PC-3 (cell line): ENCODE results near the gene HNRNPC. TPM values are rescaled to one million over a fixed set of nuclear protein-coding genes. Genes with fewer than 3 reads are reported as not detected.
"Not testable (repeated sequence)": the region's sequence is repeated elsewhere in the genome, so short reads cannot be mapped to it uniquely, and the experiment has no call there.

ENCODE experiments used
- ATAC-seq: fragments of 200-7000 bp; cut with Tn5 transposase; 2 replicates; pipeline ENCODE4 v1.9.1; 2020; ENCODE audit warnings: mild to moderate bottlenecking, moderate library complexity
- BruUV-seq: library from RNA; stranded (reverse); fragments of 400-500 nt; replicated peaks from 2 replicates; lab custom pipeline; 2021; lab: Mats Ljungman, UMichigan
- CTCF ChIA-PET: fragments of 300-600 bp; sonication (Branson Sonifier 250); formaldehyde crosslinking; loops from one replicate; lab custom pipeline; 2022; ENCODE audit warnings: antibody characterized with exemption; lab: Charles Lee
- POLR2A ChIA-PET: fragments of 300-600 bp; sonication (Branson Sonifier 250); formaldehyde crosslinking; loops from one replicate; lab custom pipeline; 2022; ENCODE audit warnings: antibody characterized with exemption; ENCODE audit not compliant: unreplicated experiment; lab: Charles Lee
- DNase-seq: peaks from one replicate; pipeline ENCODE4 v3.0.0-alpha.2; 2015
- H2AFZ ChIP-seq: fragments of 300-600 bp; sonication (generic); 2 replicates; pipeline ENCODE4 v1.6.0; 2016; ENCODE audit warnings: antibody characterized with exemption, low read length
- H3F3A ChIP-seq: fragments of 300-600 bp; sonication (generic); one replicate; pipeline ENCODE4 v1.6.0; 2017; ENCODE audit warnings: antibody characterized with exemption, low read length, control low read depth, mild to moderate bottlenecking; ENCODE audit not compliant: unreplicated experiment
- H3K27ac ChIP-seq: fragments of 300-600 bp; sonication (generic); 2 replicates; pipeline ENCODE4 v1.5.1; 2016; ENCODE audit warnings: mild to moderate bottlenecking, low read length
- H3K27me3 ChIP-seq: fragments of 300-600 bp; sonication (generic); 2 replicates; pipeline ENCODE4 v1.6.1; 2016; ENCODE audit warnings: low read length, mixed read lengths
- H3K36me3 ChIP-seq: fragments of 300-600 bp; sonication (generic); 2 replicates; pipeline ENCODE4 v1.6.1; 2016; ENCODE audit warnings: low read depth, mixed run types, low read length, mixed read lengths
- H3K4me1 ChIP-seq: fragments of 300-600 bp; sonication (generic); 2 replicates; pipeline ENCODE4 v1.5.1; 2016; ENCODE audit warnings: low read length; ENCODE audit not compliant: insufficient read depth
- H3K4me2 ChIP-seq: fragments of 300-600 bp; sonication (generic); 2 replicates; pipeline ENCODE4 v1.6.0; 2016; ENCODE audit warnings: low read length
- H3K4me3 ChIP-seq: fragments of 300-600 bp; sonication (generic); 2 replicates; pipeline ENCODE4 v1.5.1; 2016; ENCODE audit warnings: mild to moderate bottlenecking, low read length, mixed read lengths
- H3K79me2 ChIP-seq: fragments of 300-600 bp; sonication (generic); 2 replicates; pipeline ENCODE4 v1.6.1; 2017; ENCODE audit warnings: low read length, mixed read lengths
- H3K9ac ChIP-seq: fragments of 300-600 bp; sonication (generic); 2 replicates; pipeline ENCODE4 v1.6.0; 2016; ENCODE audit warnings: mild to moderate bottlenecking, low read length
- H3K9me2 ChIP-seq: fragments of 300-600 bp; sonication (generic); replicated peaks from 2 replicates; pipeline ENCODE4 v1.6.1; 2016; ENCODE audit warnings: mixed run types, low read length, mixed read lengths
- H3K9me3 ChIP-seq: fragments of 300-600 bp; sonication (generic); 2 replicates; pipeline ENCODE4 v1.6.1; 2016; ENCODE audit warnings: low read length, mixed read lengths
- H4K20me1 ChIP-seq: fragments of 300-600 bp; sonication (generic); 2 replicates; pipeline ENCODE4 v1.6.1; 2016; ENCODE audit warnings: low read length, mixed read lengths
- CTCF ChIP-seq: fragments of 300-600 bp; sonication (generic); conservative IDR thresholded peaks from 2 replicates; pipeline ENCODE4 v1.5.1; 2017; ENCODE audit warnings: antibody characterized with exemption, low read depth, mild to moderate bottlenecking, low read length
- EZH2 ChIP-seq: fragments of 300-600 bp; sonication (generic); IDR thresholded peaks from one replicate; pipeline ENCODE4 v1.6.1; 2017; ENCODE audit warnings: antibody characterized with exemption, mild to moderate bottlenecking, low read length; ENCODE audit not compliant: unreplicated experiment
- EZH2phosphoT487 ChIP-seq: fragments of 300-600 bp; sonication (generic); IDR thresholded peaks from 2 replicates; pipeline ENCODE4 v1.6.1; 2018; ENCODE audit warnings: mild to moderate bottlenecking, antibody characterized with exemption, low read length, borderline replicate concordance
- intact Hi-C: fragments of 100-400 bp; cut with micrococcal nuclease; formaldehyde crosslinking; loops from 2 replicates; pipeline ENCODE4 v1.9.0; 2023
- total RNA-seq: library from RNA; depleted of rRNA; stranded (reverse); fragments of >200 nt; gene quantifications from 2 replicates; pipeline ENCODE4 v1.2.3, GENCODE V29; 2014

The HNRNPC gene
- total RNA-seq, 1 experiment from 2014 or later, result 682 TPM

GRCh38 chr14:21307637-21308036 lies 38.4 kb upstream of the HNRNPC start:
- DNase-seq (no peak), ATAC-seq (no peak)
- H3K9me3 ChIP-seq, result no peaks in the 10 kb centered on the region
- H3F3A ChIP-seq, result no peaks in the 10 kb centered on the region
- no TSS peak for BruUV-seq
- intact Hi-C loops, result no loop called here
- no peak overlapping the region for H3K9ac ChIP-seq
- no peak overlapping the region for H3K4me3 ChIP-seq
- ChIA-PET POLR2A (no interaction called here), CTCF (interaction anchor here (0.6 kb wide), 1 partner anchor 13 kb away, joined by 3 read pairs; no protein-coding TSS in a partner anchor)
- H3K27me3 ChIP-seq, result no peaks in the 10 kb centered on the region
- no peak overlapping the region for H3K4me2 ChIP-seq
- no peak for TF ChIP-seq EZH2
- TF ChIP-seq EZH2phosphoT487, result no peak
- no peak for TF ChIP-seq CTCF
- no peaks in the 10 kb centered on the region for H3K36me3 ChIP-seq
- H3K79me2 ChIP-seq, result no peaks in the 10 kb centered on the region
- H2AFZ ChIP-seq, result 0 out of 2 replicates have a peak overlapping the region, but pooled peaks have one; percentile 78
- H4K20me1 ChIP-seq, result no peaks in the 10 kb centered on the region
- peaks cover 15% of the 10 kb centered on the region for H3K4me1 ChIP-seq
- H3K9me2 ChIP-seq, result no peaks in the 10 kb centered on the region
- no peak overlapping the region for H3K27ac ChIP-seq

DNA sequence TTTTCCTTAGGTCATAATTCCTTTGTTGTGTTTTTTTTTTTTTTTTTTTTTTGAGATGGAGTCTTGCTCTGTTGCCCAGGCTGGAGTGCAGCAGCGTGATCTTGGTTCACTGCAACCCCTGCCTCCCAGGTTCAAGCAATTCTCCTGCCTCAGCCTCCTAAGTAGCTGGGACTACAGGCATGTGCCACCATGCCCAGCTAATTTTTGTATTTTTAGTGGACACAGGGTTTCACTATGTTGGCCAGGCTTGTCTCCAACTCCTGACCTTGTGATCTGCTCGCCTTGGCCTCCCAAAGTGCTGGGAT lies 33.5 kb upstream of the HNRNPC start:
- H3K9me2 ChIP-seq, DNase-seq, H3K4me1 ChIP-seq, H3K79me2 ChIP-seq, ATAC-seq, POLR2A ChIA-PET, H2AFZ ChIP-seq, H3K27ac ChIP-seq, H3K36me3 ChIP-seq, H3F3A ChIP-seq, H3K4me2 ChIP-seq, intact Hi-C loops, H4K20me1 ChIP-seq, H3K4me3 ChIP-seq, BruUV-seq, H3K27me3 ChIP-seq, H3K9ac ChIP-seq, H3K9me3 ChIP-seq, CTCF ChIA-PET: not testable (repeated sequence)

GRCh38 chr14:21302013-21302835 lies 33.0 kb upstream of the HNRNPC start:
- no peaks in the 10 kb centered on the region for H4K20me1 ChIP-seq
- H3F3A ChIP-seq, result no peaks in the 10 kb centered on the region
- H3K36me3 ChIP-seq, result no peaks in the 10 kb centered on the region
- no peak overlapping the region for H3K27ac ChIP-seq
- intact Hi-C loops, result no loop called here
- no peak for TF ChIP-seq EZH2
- ATAC-seq (no peak), DNase-seq (no peak)
- POLR2A ChIA-PET, result no interaction called here
- H3K4me3 ChIP-seq, result no peak overlapping the region
- no peaks in the 10 kb centered on the region for H3K9me3 ChIP-seq
- CTCF ChIA-PET, result no interaction called here
- H3K9me2 ChIP-seq, result no peaks in the 10 kb centered on the region
- no peaks in the 10 kb centered on the region for H3K4me1 ChIP-seq
- H3K4me2 ChIP-seq, result no peak overlapping the region
- H3K79me2 ChIP-seq, result no peaks in the 10 kb centered on the region
- 0 out of 2 replicates have a peak overlapping the region, but pooled peaks have one; percentile 26 for H2AFZ ChIP-seq
- no peak overlapping the region for H3K9ac ChIP-seq
- BruUV-seq, result no TSS peak
- H3K27me3 ChIP-seq, result 0 out of 2 replicates have a peak, but pooled peaks cover 3% of the 10 kb centered on the region
